ENCODE measurements around the gene WAC.
"Not testable (repeated sequence)": the region's sequence is repeated elsewhere in the genome, so short reads cannot be mapped to it uniquely, and the experiment has no call there.

The WAC gene

DNA sequence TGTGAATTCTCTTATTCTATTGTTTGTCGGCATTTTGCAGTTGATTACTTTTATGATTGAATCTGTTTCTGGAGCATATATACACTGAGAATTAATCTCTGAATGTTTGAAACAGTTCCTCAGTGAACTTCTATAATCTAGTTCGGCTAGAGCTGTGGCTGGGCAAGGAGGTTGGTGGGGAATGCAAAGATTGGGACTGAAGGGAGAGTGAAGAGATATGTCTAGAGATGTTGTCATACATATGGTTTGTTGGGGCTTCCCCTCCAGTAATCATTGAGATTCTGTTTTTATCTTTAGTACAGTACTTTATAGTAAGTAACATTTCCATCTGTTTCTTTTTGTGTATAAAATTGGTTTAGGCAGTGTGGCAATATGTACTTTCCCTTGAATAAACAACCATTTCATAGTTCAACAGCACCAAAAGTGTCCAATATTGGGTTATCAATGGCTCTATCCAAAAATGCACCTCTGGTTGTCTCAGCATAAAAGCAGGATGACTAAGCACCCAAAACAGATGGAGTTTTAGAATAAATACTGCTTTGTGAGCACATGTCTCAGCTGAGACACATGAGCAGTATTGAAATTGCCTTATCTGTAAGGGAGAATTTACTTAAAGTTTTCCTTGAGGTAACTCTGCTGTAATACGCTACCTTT is 36.7 kb downstream of the WAC start:
- peak; percentile 58 for DNase-seq (ENCODE audit: low read depth)

DNA sequence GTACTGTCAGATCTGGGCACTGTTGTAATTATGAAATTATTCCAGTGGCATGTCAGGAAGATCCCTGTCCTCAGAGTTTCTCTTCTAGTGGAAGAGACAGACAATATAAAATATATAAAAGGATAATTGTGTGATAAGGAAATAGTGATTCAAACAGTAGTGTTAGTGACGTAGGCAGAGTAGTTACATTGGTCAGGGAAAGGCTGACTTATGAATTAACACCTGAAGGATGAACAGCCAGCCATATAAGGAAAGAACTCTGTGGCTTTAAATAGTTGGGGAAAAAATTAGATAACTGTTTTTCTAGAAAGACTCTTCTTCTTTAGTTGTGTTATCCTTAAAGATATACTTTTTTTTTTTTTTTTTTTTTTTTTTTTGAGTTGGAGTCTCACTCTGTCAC is 37.7 kb downstream of the WAC start:
- DNase-seq (ENCODE audit: low read depth): no peak

DNA sequence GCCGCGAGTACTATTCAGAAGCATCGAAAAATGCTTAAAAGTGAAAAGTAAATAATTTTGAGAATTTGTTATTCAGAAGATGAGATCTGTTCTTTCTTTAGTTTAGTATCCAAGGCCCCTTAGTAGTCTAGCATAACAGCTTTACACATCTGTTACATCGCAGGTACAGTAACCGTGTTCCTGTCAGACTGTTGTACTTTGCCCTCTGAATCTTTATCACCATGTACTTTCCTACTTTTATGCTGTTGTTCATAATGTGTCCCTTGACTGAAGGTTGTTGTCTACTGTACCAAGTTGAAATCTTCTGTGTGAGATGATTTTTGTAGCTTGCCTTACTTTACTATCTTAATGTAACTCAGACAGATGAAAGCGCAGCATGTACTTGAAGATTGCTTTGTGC is 38.3 kb downstream of the WAC start:
- DNase-seq (ENCODE audit: low read depth): no peak

DNA sequence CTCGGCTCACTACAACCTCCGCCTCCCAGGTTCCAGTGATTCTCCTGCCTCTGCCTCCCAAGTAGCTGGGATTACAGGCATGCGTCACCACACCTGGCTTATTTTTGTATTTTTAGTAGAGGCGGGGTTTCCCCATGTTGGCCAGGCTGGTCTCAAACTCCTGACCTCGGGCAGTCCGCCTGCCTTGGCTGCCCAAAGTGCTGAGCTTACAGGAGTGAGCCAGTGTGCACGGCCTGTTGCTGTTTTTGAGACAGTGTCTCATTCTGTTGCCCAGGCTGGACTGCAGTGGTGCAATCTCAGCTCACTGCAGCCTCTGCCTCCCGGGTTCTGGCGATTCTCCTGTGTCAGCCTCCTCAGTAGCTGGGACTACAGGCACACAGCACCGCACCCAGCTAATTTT is 41.3 kb downstream of the WAC start:
- not testable (repeated sequence) for DNase-seq (ENCODE audit: low read depth)

DNA sequence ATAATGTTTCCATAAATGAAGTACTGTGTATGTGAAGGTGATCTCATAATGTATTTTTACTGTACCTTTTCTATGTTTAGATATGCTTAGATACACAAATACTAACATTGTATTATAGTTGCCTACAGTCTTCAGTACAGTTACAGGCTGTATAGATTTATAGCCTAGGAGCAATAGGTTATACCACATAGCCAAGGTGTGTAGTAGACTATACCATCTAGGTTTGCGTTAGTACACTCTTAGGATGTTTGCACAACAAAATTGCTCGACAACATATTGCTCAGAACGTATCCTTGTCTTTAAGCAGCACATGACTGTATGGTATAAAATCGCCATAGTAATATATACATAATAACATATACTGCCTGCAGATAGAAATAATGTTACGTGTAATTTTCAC is 42.9 kb downstream of the WAC start:
- no peak for DNase-seq (ENCODE audit: low read depth)

DNA sequence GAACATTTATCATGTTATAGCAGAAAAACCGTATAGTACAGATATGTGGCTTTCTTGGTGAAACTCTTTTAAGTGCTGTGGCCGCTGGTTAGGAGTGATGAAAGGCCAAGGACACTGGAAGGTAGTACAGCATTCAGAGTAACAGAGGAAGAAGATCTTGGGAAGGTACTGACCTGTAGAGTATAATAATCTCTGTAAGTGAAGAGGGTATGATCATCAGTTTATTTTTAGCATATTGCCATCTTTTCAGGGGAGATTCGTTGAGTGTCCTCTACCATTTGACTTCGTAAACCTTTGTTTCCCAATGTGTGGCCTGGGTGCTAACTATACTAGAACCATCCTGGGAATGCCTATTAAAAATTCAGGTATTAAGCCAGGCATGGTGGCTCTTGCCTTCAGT is 44.6 kb downstream of the WAC start:
- no peak for DNase-seq (ENCODE audit: low read depth)

DNA sequence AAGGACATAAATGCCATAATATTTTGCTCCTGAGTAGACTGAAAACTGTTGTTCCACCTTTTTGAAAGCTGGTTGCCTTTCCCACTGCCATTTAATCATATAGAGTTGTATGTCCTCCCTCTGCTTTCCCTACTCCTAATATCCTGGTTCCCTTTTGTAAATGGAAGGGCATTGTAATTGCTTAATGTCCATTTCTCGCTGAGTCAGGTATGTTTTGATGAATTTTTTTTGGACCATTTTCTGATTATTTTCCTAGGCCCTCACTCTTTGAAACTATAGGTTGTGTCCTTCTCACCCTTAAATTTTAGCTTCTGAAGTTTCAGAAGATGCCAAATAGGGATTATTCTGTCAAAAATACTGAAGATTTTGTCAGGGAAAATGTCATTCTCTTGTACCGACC is 45.5 kb downstream of the WAC start:
- no peak for DNase-seq (ENCODE audit: low read depth)

DNA sequence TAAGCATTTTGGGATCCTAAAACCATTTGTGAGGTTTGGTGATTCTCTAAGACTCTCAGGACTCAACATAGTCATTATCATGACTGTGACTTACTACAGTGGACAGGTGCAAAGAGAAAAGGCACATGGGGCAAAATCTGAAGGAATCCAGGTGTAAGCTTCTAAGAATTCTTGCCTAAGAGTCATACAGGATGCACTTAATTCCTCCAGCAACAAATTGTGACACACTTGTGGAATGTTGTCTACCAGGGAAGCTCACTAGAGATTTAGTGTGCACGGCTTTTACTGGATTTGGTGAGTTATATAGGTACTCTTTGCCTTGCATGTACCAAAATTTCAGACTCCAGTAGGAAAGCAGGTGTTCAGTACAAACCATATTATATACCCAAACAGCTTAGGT is 47.9 kb downstream of the WAC start:
- DNase-seq (ENCODE audit: low read depth): peak; percentile 50

DNA sequence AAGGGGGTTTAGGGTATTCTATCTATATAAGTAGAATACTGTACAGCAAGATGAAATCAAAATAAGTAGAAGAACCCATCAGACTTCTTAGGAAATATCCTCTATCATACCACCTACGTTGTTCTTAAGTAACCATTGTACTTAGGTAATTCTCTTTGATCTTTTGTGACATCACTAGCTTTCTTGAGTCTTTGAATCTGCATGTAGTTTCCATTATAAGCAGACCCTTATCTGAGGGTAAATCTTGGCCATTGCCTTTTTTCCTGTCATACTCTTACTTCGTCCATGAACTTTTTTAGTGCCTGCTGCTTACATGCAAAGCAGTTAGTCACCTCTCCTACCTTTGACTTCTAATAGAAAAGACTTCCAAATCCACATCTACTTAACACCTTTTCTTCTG is 49.0 kb downstream of the WAC start:
- no peak for DNase-seq (ENCODE audit: low read depth)

DNA sequence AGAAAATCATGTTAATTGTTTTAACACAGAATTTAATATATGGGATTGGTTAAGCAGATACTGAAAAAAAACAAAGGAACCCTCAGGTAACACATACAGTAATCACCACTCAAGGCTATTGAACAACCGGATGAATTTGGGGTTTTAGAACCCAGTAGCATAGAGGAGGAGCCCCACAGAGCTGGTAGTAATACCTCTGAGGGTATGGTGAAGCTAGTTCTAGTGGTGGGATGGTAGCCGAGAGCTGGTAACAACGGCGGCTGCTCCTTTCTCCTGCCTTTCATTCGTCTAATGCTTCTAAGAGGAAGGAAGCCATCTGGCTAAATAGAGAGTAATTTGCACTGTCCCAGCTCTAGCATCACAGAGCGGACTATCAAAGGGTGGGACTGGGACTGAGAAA is 52.2 kb downstream of the WAC start:
- DNase-seq (ENCODE audit: low read depth): no peak

DNA sequence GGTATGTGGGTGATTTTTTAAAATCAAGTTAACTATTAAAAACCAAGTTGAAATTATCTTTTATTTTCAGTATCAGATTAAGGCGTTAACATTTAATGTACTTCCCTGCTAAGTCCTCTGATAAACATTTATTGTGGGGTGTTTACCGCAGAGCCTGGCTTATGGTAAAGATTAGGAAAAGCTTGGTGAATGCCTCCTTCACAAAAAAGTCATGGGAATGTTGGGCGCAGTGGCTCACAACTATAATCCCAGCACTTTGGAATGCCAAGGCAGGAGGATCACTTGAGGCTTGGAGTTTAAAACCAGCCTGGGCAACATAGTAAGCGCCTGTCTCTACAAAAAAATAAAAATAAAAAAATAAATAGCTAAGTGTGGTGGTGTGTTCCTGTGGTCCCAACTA is 53.3 kb downstream of the WAC start:
- no peak for DNase-seq (ENCODE audit: low read depth)

DNA sequence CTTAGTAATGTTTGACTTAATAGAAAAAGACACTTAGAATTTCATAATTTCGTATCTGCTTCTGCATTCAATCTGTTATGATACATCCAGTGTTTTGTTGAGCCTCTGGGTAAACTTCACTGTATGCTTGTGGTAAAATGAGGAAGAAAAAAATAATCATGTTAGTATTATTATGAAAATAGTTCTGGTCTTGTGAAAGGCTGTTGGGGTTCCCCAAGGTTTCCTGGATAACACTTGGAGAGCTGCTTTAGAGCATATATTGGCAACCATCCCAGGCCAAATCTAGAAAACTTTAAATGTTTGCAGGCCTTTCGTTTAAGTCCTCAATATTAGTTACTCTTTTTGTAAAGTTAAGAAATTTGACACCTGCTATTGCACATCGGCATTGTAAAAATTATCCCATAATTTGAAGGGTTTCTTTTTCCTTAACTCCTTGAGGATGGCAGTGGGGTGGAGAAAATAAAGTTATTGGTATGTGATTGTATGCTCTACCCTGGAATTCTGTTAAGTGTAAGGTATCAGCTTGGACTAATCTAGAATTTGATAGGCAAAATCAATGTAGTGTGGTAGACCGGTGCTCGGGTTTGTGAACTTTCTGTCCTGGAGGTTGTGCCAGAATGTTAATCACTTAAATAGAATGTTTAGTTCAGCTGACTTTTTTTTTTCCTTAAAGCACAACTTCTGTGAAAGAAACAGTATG is 54.5 kb downstream of the WAC start:
- DNase-seq (ENCODE audit: low read depth): peak; percentile 85

DNA sequence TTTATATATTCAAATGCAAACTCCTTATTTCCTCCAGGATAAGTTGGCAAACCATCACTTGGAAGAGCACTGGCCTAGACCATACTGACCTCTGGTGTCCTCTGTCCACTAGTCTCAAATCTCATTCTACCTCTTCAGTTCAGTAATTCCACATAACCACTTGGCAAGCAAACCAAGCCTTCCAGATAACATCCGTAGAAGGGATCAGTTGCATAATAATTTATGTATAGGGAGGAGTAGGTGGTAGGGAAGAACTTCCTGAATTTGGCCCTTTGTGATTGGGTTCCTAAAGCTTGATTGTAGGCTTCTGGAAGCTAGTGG is 55.0 kb downstream of the WAC start:
- peak; percentile 71 for DNase-seq (ENCODE audit: low read depth)

DNA sequence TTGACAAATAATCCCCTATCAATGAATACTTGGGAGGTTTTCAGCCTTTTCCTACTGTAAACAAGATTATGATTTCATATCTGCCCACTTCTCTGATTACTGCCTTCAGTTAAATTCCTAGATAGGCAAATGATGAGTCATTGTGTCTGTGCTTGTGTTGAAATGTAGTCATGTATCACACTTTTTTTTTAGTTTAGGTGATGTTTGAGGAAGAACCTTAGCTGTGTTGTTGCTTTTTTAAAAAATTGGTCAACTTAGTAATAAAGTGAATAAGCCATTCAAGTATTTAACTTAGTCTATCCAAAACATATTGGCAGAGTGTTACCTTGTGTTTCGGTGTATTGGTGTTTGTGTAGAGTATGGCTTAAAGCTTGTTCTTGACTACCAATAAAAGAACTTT is 60.0 kb downstream of the WAC start:
- peak; percentile 88 for DNase-seq (ENCODE audit: low read depth)

DNA sequence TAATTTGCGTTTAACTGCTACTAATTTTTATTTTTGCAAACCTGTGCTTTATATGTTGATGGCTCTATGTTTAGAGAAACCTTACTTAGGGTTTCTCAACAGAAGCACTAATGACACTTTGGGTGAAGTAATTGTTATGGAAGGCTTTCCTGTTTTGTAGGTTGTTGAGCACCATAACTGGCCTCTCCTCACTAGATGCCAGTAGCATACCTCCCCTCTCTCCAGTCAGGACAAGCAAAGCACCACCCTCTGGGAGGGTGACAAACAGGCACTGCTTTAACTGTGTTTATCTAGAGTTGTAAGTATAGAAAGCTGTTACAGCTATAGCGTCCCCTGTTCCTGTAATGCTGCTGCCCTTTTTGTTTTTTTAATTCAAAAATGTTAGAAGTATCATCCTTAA is 60.9 kb downstream of the WAC start:
- no peak for DNase-seq (ENCODE audit: low read depth)

DNA sequence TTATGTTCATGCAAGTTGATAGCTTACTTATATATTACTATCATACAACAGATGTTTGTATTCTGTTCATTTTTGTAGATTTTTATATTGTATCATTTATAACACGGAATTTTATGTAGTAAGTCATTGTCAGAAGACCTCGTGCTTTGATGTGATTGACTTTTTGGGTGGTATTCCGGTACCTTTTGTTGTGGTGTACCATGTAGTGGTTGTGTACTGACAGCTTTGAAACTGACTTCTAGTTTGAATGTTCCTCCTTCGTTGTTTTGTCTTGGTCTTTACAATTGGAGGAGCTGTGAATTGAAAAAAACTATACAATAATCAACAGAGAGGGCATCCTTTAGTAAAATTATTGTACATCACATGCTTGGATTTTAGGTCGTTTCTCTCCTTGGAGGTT is 61.5 kb downstream of the WAC start:
- no peak for DNase-seq (ENCODE audit: low read depth)

DNA sequence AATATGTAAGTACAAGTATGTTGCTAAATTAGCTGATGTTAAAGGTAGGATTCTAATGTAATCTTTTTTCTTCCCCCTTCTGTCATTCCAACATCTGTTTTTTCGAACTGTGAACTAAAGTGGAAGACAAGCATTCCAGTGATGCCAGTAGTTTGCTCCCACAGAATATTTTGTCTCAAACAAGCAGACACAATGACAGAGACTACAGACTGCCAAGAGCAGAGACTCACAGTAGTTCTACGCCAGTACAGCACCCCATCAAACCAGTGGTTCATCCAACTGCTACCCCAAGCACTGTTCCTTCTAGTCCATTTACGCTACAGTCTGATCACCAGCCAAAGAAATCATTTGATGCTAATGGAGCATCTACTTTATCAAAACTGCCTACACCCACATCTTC is 62.7 kb downstream of the WAC start:
- DNase-seq (ENCODE audit: low read depth): peak; percentile 38

DNA sequence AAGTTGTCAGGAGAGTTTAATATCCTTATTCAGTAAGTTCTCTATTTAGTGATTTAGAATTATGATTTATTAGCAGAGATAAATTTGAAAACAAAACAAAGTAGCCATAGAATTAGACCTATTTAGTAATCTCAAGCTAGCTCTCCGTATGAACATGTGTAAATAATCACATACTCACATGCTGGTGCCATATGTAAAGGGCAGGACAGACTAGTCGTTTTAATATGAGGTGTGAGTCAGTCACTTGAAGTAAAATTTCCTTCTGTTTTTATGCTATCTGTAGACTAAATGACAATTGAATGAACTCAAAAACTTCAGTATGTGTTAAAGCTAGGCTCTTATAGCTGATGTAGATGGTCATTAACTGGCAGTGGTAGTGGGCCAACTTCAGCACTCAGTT is 67.1 kb downstream of the WAC start:
- no peak for DNase-seq (ENCODE audit: low read depth)

DNA sequence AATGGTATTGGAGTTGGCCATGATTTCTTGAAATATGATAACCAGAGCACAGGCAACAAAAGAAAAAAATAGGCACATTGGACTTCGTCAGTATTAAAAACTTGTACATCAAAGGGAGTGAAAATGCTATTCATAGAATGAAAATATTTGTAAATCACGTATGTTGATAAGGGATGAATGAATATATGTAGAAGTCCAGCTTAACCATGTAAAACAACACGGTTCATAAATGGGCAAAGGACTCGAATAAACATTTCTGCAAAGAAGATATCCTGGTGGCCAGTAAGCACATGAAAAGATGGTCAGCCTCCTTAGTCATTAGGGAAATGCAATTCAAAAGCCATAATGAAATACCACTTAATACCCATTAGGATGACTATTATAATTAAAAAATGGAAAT is 68.1 kb downstream of the WAC start:
- no peak for DNase-seq (ENCODE audit: low read depth)

DNA sequence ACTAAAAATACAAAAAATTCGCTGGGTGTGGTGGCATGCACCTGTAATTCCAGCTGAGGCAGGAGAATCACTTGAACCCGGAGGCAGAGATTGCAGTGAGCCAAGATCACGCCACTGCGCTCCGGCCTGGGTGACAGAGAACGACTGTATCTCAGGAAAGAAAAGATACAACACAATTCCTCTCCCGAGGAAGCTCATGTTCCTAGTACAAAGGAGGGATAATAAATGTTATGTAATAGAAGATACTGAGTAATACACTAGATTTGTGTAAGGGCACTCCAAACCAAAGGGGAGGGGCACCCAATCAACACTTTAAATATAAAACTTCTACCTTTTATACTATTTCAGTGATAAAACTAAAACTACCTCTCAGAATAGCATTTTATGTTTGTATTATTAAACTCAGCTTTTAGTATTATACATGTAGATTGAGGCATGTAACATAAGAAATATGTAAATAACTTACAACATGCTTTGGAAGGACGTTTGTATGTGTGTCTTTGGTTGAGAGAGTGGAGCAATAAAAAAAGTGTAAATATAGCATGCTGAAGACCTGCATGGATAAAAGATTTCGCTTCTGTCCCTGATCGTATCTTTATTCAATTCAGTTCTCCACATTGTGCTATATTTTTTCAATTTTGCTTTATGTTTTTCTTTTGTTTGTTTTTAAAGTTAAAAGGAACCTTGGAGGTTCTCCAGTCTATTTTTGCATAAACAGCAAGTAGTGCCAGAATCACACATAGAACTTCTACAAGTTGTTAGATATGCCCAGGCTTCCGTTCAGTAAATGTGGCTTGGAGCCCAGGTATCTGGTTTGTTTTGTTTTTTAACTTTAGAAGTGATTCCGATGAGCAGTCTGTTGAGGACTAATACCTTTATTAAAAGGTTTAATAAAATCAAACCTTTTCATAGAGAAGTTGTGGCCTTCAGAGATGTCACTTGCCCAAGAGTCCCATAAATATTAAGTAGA is 71.9 kb downstream of the WAC start:
- DNase-seq (ENCODE audit: low read depth): no peak

DNA sequence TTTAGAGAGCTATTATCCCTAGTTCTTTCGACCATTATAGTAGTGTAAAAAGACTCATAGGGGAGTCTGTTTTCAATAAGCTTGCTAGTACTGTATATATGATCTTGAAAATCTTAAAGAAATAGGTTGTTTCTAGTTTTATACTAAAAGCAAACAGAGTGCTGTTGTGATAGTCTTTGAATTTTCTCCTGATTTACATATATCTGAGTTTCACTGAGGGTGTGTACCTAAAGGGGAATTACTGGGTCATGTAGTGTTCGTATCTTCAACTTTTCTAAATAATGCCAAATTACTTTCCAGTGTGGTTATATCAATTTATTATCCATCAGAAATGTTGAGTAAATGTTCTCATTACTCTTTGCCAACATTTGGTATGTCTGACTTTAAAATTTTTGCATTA is 73.7 kb downstream of the WAC start:
- DNase-seq (ENCODE audit: low read depth): no peak

DNA sequence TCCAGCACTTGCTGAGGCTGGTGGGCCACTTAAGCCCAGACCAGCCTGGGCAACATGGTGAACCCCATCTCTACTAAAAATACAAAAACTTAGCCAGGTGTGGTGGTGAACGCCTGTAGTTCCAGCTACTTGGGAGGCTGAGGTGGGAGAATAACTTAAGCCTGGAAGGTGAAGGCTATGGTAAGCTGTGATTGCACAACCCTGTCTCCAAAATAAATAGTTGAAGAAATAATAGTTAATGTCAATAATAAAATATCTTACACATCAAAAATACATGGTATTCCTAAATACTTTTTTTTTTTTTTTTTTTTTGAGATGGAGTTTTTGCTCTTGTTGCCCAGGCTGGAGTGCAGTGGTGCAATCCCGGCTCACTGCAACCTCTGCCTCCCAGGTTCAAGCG is 76.7 kb downstream of the WAC start:
- not testable (repeated sequence) for DNase-seq (ENCODE audit: low read depth)

DNA sequence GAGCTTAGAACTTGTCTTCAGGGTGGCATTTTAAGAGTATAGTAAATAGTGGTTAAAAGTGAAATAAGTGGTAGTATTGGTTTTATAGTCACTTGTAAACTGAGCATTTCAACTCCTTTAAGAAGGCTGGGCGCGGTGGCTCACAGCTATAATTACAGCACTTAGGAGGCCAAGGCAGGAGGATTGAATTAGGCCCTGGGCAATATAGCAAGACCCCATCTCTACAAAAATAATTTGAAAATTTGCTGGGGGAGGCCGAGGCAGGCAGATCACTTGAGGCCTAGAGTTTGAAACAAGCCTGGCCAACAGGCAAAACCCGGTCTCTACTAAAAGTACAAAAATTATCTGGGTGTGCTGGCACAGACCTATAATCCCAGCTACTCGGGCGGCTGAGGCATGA is 80.0 kb downstream of the WAC start:
- DNase-seq (ENCODE audit: low read depth): no peak
